ENCODE measurements around the gene SCN8A.

- TF ChIP-seq POLR2AphosphoS5 (IDR thresholded peaks at IDR 0.05) = no peak
- no peak for TF ChIP-seq CTCF (IDR thresholded peaks at IDR 0.05)
- no peak for TF ChIP-seq EP300 (IDR thresholded peaks at IDR 0.05)
These were observed 552 bp upstream of the SCN8A start for GRCh38 chr12:51590347-51591015.
